ENCODE data around the gene GPC4. TPM values are rescaled to one million over a fixed set of nuclear protein-coding genes. Genes with fewer than 3 reads are reported as not detected.

The GPC4 gene
- total RNA-seq, 3 donors from 2014 or later, result 0.10 to 0.13 (median 0.11) TPM

DNA sequence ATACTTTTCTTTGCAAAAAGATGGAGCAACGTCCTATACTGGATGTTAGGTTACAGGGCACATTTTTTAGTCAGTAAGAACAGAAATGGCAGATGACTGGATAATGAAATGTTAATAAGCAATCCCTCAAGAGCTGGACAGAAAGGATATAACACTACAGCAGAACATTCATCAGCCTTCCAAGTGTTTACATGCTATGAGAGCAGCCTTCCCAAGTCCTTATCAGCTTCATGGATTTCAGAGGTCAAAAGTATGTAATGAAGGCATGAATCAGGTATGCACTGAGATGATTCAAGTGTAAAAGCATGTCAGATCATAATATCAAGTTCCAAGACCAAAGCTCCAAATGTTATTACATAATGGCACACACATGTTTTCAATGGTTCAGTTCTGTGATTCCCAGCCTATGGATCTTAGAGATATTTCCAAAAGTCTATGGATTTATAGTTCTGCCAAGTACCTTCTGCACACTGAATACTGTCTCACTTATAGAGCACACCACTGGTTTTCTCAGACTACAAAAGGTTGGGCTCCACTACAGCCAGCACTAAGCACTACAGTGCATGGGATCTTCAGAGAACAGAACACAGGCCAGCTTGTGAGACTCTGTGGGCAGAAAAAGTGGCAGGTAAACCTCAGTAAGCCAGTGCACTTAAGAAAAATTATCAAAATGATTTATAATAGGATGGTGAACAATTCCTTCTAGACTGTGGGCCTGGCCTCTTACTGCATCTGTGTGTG lies 49.2 kb downstream of the GPC4 start:
- H3K4me3 Mint-ChIP-seq, result no peak overlapping the region
- H3K36me3 Mint-ChIP-seq (ENCODE audit: insufficient read depth), result no peaks in the 10 kb centered on the region
- no peaks in the 10 kb centered on the region for H3K9me3 Mint-ChIP-seq
- DNase-seq, result no peak
- H3K4me1 Mint-ChIP-seq (ENCODE audit: low read depth), result no peaks in the 10 kb centered on the region
- H3K27me3 Mint-ChIP-seq (ENCODE audit: low read depth), result no peaks in the 10 kb centered on the region
- ATAC-seq, result no peak

DNA sequence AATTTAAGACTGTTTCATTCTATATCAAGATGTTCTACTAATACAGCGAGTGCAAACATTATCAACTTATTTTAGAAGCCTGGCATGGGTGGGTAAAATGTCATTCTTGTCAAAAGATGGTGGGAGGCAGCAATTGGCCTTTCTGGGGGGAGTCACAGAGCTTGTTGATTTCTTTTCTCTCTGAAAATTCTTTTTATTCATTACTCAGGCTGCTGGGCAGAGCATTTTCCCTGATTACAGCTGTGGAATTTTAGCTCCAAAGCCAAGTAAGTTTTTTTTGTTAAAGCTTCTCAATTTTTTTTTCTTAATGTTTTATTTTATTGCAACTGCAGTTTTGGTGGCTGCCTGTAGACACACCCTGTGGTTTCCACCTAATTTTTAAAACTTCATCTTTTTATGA lies 50.4 kb downstream of the GPC4 start:
- Mint-ChIP-seq H3K4me1 (ENCODE audit: low read depth) (no peaks in the 10 kb centered on the region), H3K4me3 (no peak overlapping the region), H3K9me3 (no peaks in the 10 kb centered on the region), H3K36me3 (ENCODE audit: insufficient read depth) (no peaks in the 10 kb centered on the region), H3K27me3 (ENCODE audit: low read depth) (no peaks in the 10 kb centered on the region)
- no peak for DNase-seq
- ATAC-seq, result no peak

GRCh38 chrX:133364196-133364595 lies 51.1 kb downstream of the GPC4 start:
- ATAC-seq, result no peak
- no peaks in the 10 kb centered on the region for H3K4me1 Mint-ChIP-seq (ENCODE audit: low read depth)

GRCh38 chrX:133362538-133362937 lies 52.8 kb downstream of the GPC4 start:
- DNase-seq, result no peak
- ATAC-seq, result no peak
- no peaks in the 10 kb centered on the region for H3K36me3 Mint-ChIP-seq (ENCODE audit: insufficient read depth)
- no peaks in the 10 kb centered on the region for H3K27me3 Mint-ChIP-seq (ENCODE audit: low read depth)
- H3K4me3 Mint-ChIP-seq, result no peak overlapping the region
- no peaks in the 10 kb centered on the region for H3K9me3 Mint-ChIP-seq
- no peaks in the 10 kb centered on the region for H3K4me1 Mint-ChIP-seq (ENCODE audit: low read depth)

More at GRCh38 chrX:133364196-133364595, 51.1 kb downstream of the GPC4 start:
- no peaks in the 10 kb centered on the region for H3K36me3 Mint-ChIP-seq (ENCODE audit: insufficient read depth)
- no peak overlapping the region for H3K4me3 Mint-ChIP-seq
- DNase-seq, result no peak
- H3K9me3 Mint-ChIP-seq, result no peaks in the 10 kb centered on the region
- H3K27me3 Mint-ChIP-seq (ENCODE audit: low read depth), result no peaks in the 10 kb centered on the region

DNA sequence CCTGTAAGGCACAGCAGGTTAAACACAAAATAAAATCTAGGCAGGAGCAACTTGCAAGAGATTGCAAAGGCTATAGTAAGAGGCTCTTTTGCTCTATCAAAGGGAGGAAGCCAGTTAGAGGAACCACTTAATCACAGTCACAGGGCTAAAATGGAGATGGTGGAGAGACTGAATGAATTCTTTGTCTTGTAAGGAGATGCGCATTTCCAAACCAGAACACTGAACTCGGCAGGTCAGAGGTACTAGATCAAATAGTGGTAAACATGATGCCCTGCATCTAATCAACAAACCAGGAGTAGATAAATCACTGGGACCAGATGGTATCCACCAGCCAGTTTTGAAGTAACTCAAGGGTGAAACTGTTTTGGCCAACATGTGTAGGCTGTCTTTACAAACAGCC lies 55.8 kb downstream of the GPC4 start:
- H3K36me3 Mint-ChIP-seq (ENCODE audit: insufficient read depth), result no peaks in the 10 kb centered on the region
- no peak for ATAC-seq
- no peaks in the 10 kb centered on the region for H3K4me1 Mint-ChIP-seq (ENCODE audit: low read depth)
- no peaks in the 10 kb centered on the region for H3K9me3 Mint-ChIP-seq
- no peak overlapping the region for H3K4me3 Mint-ChIP-seq
- peaks cover 2% of the 10 kb centered on the region for H3K27me3 Mint-ChIP-seq (ENCODE audit: low read depth)
- no peak for DNase-seq

- ATAC-seq, result no peak
- Mint-ChIP-seq H3K4me3 (no peak overlapping the region), H3K4me1 (ENCODE audit: low read depth) (no peaks in the 10 kb centered on the region), H3K27me3 (ENCODE audit: low read depth) (peaks cover 2% of the 10 kb centered on the region), H3K36me3 (ENCODE audit: insufficient read depth) (no peaks in the 10 kb centered on the region), H3K9me3 (no peaks in the 10 kb centered on the region)
- no peak for DNase-seq
Observed at GRCh38 chrX:133353233-133353632, 62.1 kb downstream of the GPC4 start.

DNA sequence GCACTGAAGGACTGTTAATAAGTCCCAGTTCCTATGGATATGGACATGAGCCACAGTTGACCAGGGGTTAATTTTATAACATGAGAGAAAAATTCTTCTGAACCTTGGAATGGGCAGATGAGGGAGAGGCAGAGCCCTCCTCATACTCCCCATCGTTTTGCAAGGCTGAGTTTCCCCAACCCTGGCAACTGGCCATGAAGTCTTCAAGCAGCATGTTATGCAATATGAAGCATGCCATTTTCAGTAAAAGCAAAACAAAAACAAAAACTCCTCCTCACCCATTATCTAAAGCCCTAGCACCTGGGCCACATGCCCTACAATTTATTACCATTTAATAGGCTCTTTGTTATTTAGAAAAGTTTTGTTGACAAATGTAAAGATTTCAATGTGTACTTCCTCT lies 64.5 kb downstream of the GPC4 start:
- no peak for DNase-seq
- H3K4me1 Mint-ChIP-seq (ENCODE audit: low read depth), result no peaks in the 10 kb centered on the region
- no peaks in the 10 kb centered on the region for H3K36me3 Mint-ChIP-seq (ENCODE audit: insufficient read depth)
- H3K27me3 Mint-ChIP-seq (ENCODE audit: low read depth), result peaks cover 4% of the 10 kb centered on the region
- no peak overlapping the region for H3K4me3 Mint-ChIP-seq
- no peak for ATAC-seq
- H3K9me3 Mint-ChIP-seq, result no peaks in the 10 kb centered on the region

DNA sequence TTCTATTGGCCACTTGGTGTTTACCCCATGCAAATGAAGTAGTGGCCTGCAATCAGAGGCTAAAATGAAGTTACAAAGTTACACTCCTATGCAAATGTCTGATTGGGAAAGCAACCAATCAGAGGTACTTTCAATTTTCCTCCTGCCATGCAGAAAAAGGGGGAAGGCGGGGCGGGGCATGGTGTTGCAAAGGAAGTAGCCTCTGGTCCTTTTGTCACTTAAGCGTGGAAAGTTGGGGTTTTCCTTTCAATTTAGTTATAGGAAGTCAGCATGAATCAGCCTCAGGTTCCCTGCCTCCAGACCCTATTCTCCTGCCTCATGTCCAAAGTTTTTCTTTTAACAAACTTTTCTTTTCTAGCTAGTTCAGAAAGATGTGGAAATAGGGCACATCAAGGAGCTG lies 69.3 kb downstream of the GPC4 start:
- H3K4me3 Mint-ChIP-seq, result no peak overlapping the region
- no peaks in the 10 kb centered on the region for H3K9me3 Mint-ChIP-seq
- H3K4me1 Mint-ChIP-seq (ENCODE audit: low read depth), result no peaks in the 10 kb centered on the region
- ATAC-seq (no peak), DNase-seq (no peak)
- no peaks in the 10 kb centered on the region for H3K36me3 Mint-ChIP-seq (ENCODE audit: insufficient read depth)
- H3K27me3 Mint-ChIP-seq (ENCODE audit: low read depth), result peaks cover 4% of the 10 kb centered on the region

GRCh38 chrX:133339566-133339965 lies 75.7 kb downstream of the GPC4 start:
- Mint-ChIP-seq H3K4me1 (ENCODE audit: low read depth) (no peaks in the 10 kb centered on the region), H3K27me3 (ENCODE audit: low read depth) (no peaks in the 10 kb centered on the region), H3K4me3 (no peak overlapping the region), H3K36me3 (ENCODE audit: insufficient read depth) (no peaks in the 10 kb centered on the region), H3K9me3 (no peaks in the 10 kb centered on the region)
- no peak for DNase-seq
- ATAC-seq, result no peak

DNA sequence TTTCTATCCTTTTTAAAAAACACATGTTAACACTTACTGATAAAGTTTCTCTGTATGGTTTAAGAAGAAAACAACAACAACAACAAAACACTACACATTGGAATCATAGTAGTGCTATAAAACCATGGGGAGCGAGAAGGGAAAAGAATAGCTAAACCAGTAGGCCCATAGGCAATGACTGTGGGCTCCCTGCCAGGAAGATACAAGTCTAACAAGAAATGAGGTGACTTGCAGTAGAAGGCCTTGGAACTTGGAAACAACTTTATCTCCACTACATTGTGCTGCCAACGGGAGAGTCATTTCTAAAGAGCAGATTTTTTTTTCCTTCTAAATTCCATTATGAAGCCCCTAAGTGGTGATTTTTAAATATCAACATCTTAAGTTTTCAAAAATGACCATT lies 78.0 kb downstream of the GPC4 start:
- ATAC-seq, result no peak
- no peaks in the 10 kb centered on the region for H3K9me3 Mint-ChIP-seq
- H3K36me3 Mint-ChIP-seq (ENCODE audit: insufficient read depth), result no peaks in the 10 kb centered on the region
- no peaks in the 10 kb centered on the region for H3K27me3 Mint-ChIP-seq (ENCODE audit: low read depth)
- no peak for DNase-seq
- no peak overlapping the region for H3K4me3 Mint-ChIP-seq
- H3K4me1 Mint-ChIP-seq (ENCODE audit: low read depth), result no peaks in the 10 kb centered on the region

DNA sequence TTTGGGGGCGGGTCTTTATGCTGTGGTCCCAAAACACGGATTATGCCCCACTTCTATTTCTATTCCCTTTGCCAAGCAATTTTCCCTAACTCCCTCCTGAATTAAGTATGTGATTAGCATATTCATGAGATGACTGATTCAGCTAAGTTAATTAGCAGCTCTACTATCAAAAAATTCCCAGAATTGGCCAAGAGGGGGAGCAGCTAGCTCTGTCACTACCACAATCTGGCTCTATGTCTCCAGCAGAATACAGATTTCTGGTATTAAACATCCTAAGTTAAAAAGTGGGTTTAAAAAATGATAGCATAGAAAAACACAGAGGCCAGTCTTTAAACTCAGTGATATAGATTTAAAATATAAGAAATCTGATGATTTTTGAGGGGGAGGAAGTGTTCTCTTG lies 80.3 kb downstream of the GPC4 start:
- DNase-seq (no peak), ATAC-seq (no peak)
- no peaks in the 10 kb centered on the region for H3K27me3 Mint-ChIP-seq (ENCODE audit: low read depth)

GRCh38 chrX:133333154-133333750 lies 82.0 kb downstream of the GPC4 start:
- DNase-seq, result no peak
- H3K9me3 Mint-ChIP-seq, result no peaks in the 10 kb centered on the region
- no peaks in the 10 kb centered on the region for H3K4me1 Mint-ChIP-seq (ENCODE audit: low read depth)
- no peaks in the 10 kb centered on the region for H3K27me3 Mint-ChIP-seq (ENCODE audit: low read depth)
- ATAC-seq, result no peak
- H3K36me3 Mint-ChIP-seq (ENCODE audit: insufficient read depth), result no peaks in the 10 kb centered on the region
- H3K4me3 Mint-ChIP-seq, result no peak overlapping the region

More for the DNA sequence above, 80.3 kb downstream of the GPC4 start:
- no peak overlapping the region for H3K4me3 Mint-ChIP-seq
- H3K4me1 Mint-ChIP-seq (ENCODE audit: low read depth), result no peaks in the 10 kb centered on the region
- H3K36me3 Mint-ChIP-seq (ENCODE audit: insufficient read depth), result no peaks in the 10 kb centered on the region
- no peaks in the 10 kb centered on the region for H3K9me3 Mint-ChIP-seq

DNA sequence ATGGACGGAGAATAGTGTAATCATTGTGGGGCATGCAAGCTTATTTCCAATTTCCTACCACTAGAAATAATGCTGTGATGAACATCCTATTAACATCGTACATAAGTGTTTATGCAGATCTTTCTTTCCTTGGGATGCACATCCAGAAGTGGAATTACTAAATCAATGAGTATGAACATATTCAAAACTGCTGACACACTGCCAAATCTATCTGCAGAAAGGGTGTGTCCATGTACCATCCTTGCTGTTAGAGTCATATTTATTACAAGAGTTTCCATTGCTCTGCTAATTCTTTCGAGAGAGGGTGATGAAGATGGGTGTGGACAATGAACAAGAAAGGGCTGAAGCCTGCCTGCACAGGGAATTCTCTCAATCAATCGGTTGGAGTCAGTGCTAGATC lies 82.6 kb downstream of the GPC4 start:
- Mint-ChIP-seq H3K9me3 (no peaks in the 10 kb centered on the region), H3K36me3 (ENCODE audit: insufficient read depth) (no peaks in the 10 kb centered on the region), H3K4me1 (ENCODE audit: low read depth) (no peaks in the 10 kb centered on the region), H3K27me3 (ENCODE audit: low read depth) (no peaks in the 10 kb centered on the region), H3K4me3 (no peak overlapping the region)
- ATAC-seq (no peak), DNase-seq (no peak)

DNA sequence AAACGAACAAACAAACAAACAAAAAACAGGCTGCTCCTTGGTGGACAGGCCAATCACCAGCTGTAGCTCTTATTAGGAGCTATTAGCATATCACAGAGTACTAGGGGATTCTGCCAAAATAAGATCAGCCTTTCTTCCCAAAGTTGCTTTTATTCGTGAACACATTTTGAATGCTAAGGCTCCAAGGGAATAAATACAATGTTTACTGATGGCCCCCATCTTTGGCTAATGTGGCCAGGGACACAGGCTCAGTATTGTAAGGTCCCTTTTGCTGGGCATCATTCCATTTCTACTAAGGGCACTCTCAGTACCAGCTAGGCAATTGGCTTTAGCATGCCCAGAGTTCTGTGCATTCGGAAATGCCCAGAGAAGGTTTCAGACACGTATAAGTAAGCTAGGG lies 84.3 kb downstream of the GPC4 start:
- no peaks in the 10 kb centered on the region for H3K36me3 Mint-ChIP-seq (ENCODE audit: insufficient read depth)
- H3K4me1 Mint-ChIP-seq (ENCODE audit: low read depth), result no peaks in the 10 kb centered on the region
- H3K27me3 Mint-ChIP-seq (ENCODE audit: low read depth), result no peaks in the 10 kb centered on the region
- no peaks in the 10 kb centered on the region for H3K9me3 Mint-ChIP-seq
- H3K4me3 Mint-ChIP-seq, result no peak overlapping the region
- no peak for DNase-seq
- ATAC-seq, result no peak

DNA sequence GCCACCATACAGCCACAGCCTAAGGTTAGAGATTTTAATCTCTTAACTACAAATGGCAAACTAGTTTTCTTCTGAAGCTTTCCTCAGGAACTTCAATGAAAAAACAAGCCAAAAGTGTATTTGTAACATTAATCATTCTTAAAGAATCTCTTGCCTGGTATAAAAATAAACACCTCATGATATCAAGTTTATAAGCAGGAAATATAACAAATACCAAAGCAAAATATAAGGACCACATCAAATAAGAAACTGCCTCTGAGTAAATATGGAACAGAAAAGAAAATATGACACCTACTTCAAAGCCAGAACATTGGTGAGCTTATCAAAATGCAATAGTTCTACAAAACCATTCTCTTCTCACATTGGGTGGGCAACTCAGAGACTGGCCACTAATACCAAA lies 89.9 kb downstream of the GPC4 start:
- Mint-ChIP-seq H3K4me1 (ENCODE audit: low read depth) (no peaks in the 10 kb centered on the region), H3K9me3 (no peaks in the 10 kb centered on the region), H3K4me3 (no peak overlapping the region), H3K27me3 (ENCODE audit: low read depth) (no peaks in the 10 kb centered on the region), H3K36me3 (ENCODE audit: insufficient read depth) (no peaks in the 10 kb centered on the region)
- ATAC-seq, result no peak
- DNase-seq, result no peak
